Glutamatergic neuron (in vitro differentiated cells): ENCODE results near the gene TYMP. TPM values are rescaled to one million over a fixed set of nuclear protein-coding genes. Genes with fewer than 3 reads are reported as not detected.

ENCODE experiments used
- DNase-seq: peaks from one replicate; pipeline ENCODE4 v3.0.0; 2022
- H3K27ac Mint-ChIP-seq: one replicate; pipeline ENCODE4 v1.8.0; 2020; ENCODE audit warnings: mild to moderate bottlenecking, mixed read lengths, inconsistent platforms; ENCODE audit not compliant: unreplicated experiment
- H3K27me3 Mint-ChIP-seq: one replicate; pipeline ENCODE4 v1.8.0; 2020; ENCODE audit warnings: mild to moderate bottlenecking, moderate library complexity, mixed read lengths, inconsistent platforms; ENCODE audit not compliant: unreplicated experiment
- H3K36me3 Mint-ChIP-seq: one replicate; pipeline ENCODE4 v1.8.0; 2020; ENCODE audit warnings: mild to moderate bottlenecking, mixed read lengths, inconsistent platforms; ENCODE audit not compliant: unreplicated experiment
- H3K4me1 Mint-ChIP-seq: one replicate; pipeline ENCODE4 v1.8.0; 2020; ENCODE audit warnings: mild to moderate bottlenecking, low read depth, mixed read lengths, inconsistent platforms; ENCODE audit not compliant: unreplicated experiment
- H3K4me3 Mint-ChIP-seq: one replicate; pipeline ENCODE4 v1.8.0; 2020; ENCODE audit warnings: mild to moderate bottlenecking, mixed read lengths, inconsistent platforms; ENCODE audit not compliant: unreplicated experiment
- H3K9me3 Mint-ChIP-seq: one replicate; pipeline ENCODE4 v1.8.0; 2020; ENCODE audit warnings: mild to moderate bottlenecking, moderate library complexity, mixed read lengths, inconsistent platforms; ENCODE audit not compliant: unreplicated experiment
- CTCF ChIP-seq: fragments of 200-600 bp; sonication (generic); IDR thresholded peaks from one replicate; pipeline ENCODE4 v1.5.0; 2021; ENCODE audit not compliant: partially characterized antibody, unreplicated experiment
- total RNA-seq: library from RNA; stranded (reverse); fragmentation: NEBNext Ultra II Directional; extraction: Animal tissue kit (Norgen Biotek cat#: 25700); gene quantifications from one replicate; pipeline ENCODE4 v1.2.1, GENCODE V29; 2021; ENCODE audit not compliant: unreplicated experiment

The TYMP gene
- total RNA-seq, 1 donor from 2014 or later: 1.2 TPM

- H3K36me3 Mint-ChIP-seq: no peaks in the 10 kb centered on the region
- no peak for DNase-seq
- peaks cover 4% of the 10 kb centered on the region for H3K9me3 Mint-ChIP-seq
- no peak for TF ChIP-seq CTCF
- H3K27me3 Mint-ChIP-seq: peaks cover 2% of the 10 kb centered on the region
- no peak overlapping the region for H3K4me3 Mint-ChIP-seq
- no peak overlapping the region for H3K27ac Mint-ChIP-seq
- H3K4me1 Mint-ChIP-seq: no peaks in the 10 kb centered on the region
Measured at GRCh38 chr22:50569896-50570535, 40.2 kb upstream of the TYMP start.

- DNase-seq: no peak
- H3K4me3 Mint-ChIP-seq: no peak overlapping the region
- H3K27me3 Mint-ChIP-seq: peaks cover 2% of the 10 kb centered on the region
- H3K27ac Mint-ChIP-seq: no peak overlapping the region
- no peaks in the 10 kb centered on the region for H3K4me1 Mint-ChIP-seq
- H3K9me3 Mint-ChIP-seq: peaks cover 4% of the 10 kb centered on the region
- no peaks in the 10 kb centered on the region for H3K36me3 Mint-ChIP-seq
- TF ChIP-seq CTCF: no peak
Measured at GRCh38 chr22:50569041-50569459, 39.2 kb upstream of the TYMP start.

- H3K27ac Mint-ChIP-seq: no peak overlapping the region
- H3K36me3 Mint-ChIP-seq: no peaks in the 10 kb centered on the region
- no peak for DNase-seq
- H3K4me3 Mint-ChIP-seq: no peak overlapping the region
- H3K9me3 Mint-ChIP-seq: peaks cover 4% of the 10 kb centered on the region
- TF ChIP-seq CTCF: no peak
- H3K4me1 Mint-ChIP-seq: no peaks in the 10 kb centered on the region
- peaks cover 2% of the 10 kb centered on the region for H3K27me3 Mint-ChIP-seq
Measured at GRCh38 chr22:50568626-50569025, 38.8 kb upstream of the TYMP start.

GRCh38 chr22:50567721-50568252, 38.0 kb upstream of the TYMP start:
- DNase-seq: no peak
- H3K36me3 Mint-ChIP-seq: no peaks in the 10 kb centered on the region
- peaks cover 2% of the 10 kb centered on the region for H3K27me3 Mint-ChIP-seq
- H3K4me3 Mint-ChIP-seq: no peak overlapping the region
- H3K9me3 Mint-ChIP-seq: peaks cover 4% of the 10 kb centered on the region
- peaks cover 4% of the 10 kb centered on the region for H3K4me1 Mint-ChIP-seq
- TF ChIP-seq CTCF: no peak
- no peak overlapping the region for H3K27ac Mint-ChIP-seq

- H3K4me3 Mint-ChIP-seq: no peak overlapping the region
- H3K4me1 Mint-ChIP-seq: peaks cover 4% of the 10 kb centered on the region
- no peak for DNase-seq
- no peak overlapping the region for H3K27ac Mint-ChIP-seq
- no peaks in the 10 kb centered on the region for H3K36me3 Mint-ChIP-seq
- no peak for TF ChIP-seq CTCF
- peaks cover 13% of the 10 kb centered on the region for H3K27me3 Mint-ChIP-seq
- peaks cover 4% of the 10 kb centered on the region for H3K9me3 Mint-ChIP-seq
Measured at GRCh38 chr22:50564289-50564688, 34.5 kb upstream of the TYMP start.
